Psoas muscle (tissue), 8 donors: ENCODE measurements around the gene BOC. TPM values are rescaled to one million over a fixed set of nuclear protein-coding genes. Genes with fewer than 3 reads are reported as not detected.

Source experiments
- ATAC-seq, 4 donors: fragments of 200-7000 bp; cut with Tn5 transposase; one replicate each; pipeline ENCODE4 v1.9.1; 2020; ENCODE audit warnings: moderate library complexity in 3 of 4, mild to moderate bottlenecking in 2 of 4
- DNase-seq, 2 donors: peaks; one replicate each; pipeline ENCODE4 v3.0.0-alpha.2; 2020
- H3K27ac ChIP-seq: fragments of 200-600 bp; one replicate; pipeline ENCODE4 v1.8.0; 2022
- H3K27me3 ChIP-seq, 3 donors: fragments of 200-600 bp in 1 of 3; one replicate each; pipeline versions ENCODE4 v1.6.1 to v1.8.0; 2013 to 2022; ENCODE audit warnings: low read length in 2 of 3, mild to moderate bottlenecking in 2 of 3, moderate library complexity in 1 of 3; ENCODE audit not compliant: insufficient read depth in 3 of 3
- H3K36me3 ChIP-seq, 2 donors: fragments of 200-600 bp in 1 of 2; one replicate each; pipeline versions ENCODE4 v1.6.1 to v1.8.0; 2013 to 2022; ENCODE audit warnings: low read depth in 1 of 2, mild to moderate bottlenecking in 1 of 2, moderate library complexity in 1 of 2; ENCODE audit not compliant: insufficient read depth in 1 of 2
- H3K4me1 ChIP-seq: fragments of 200-600 bp; one replicate; pipeline ENCODE4 v1.8.0; 2022
- H3K4me3 ChIP-seq: fragments of 200-600 bp; one replicate; pipeline ENCODE4 v1.8.0; 2022; ENCODE audit warnings: mild to moderate bottlenecking
- H3K9me3 ChIP-seq: fragments of 200-600 bp; one replicate; pipeline ENCODE4 v1.8.0; 2022
- CTCF ChIP-seq: fragments of 200-600 bp; IDR thresholded peaks from one replicate; pipeline ENCODE4 v1.8.0; 2022; ENCODE audit warnings: antibody characterized with exemption
- WGBS, 3 donors: extraction: QIAGEN DNeasy Blood & Tissue Kit; methylation state at CpG; one replicate each; pipeline versions ENCODE4 v1.1.6 to v1.1.7; 2013; 5-methylcytosine and 5-hydroxymethylcytosine counted together
- intact Hi-C, 2 donors: fragments of 100-400 bp; cut with DNase I; formaldehyde crosslinking; loops; one replicate each; pipeline versions ENCODE4 v1.11.0 to v1.14.2; 2022
- polyA plus RNA-seq, 3 donors: library from polyadenylated mRNA; stranded (reverse); fragments of 200-250 nt; gene quantifications; one replicate each; pipeline ENCODE4 v1.2.3, GENCODE V29; 2013
- total RNA-seq, 4 donors: library from RNA; stranded (reverse); fragmentation: NEBNext Ultra II Directional in 2 of 4; extraction: Animal tissue kit (Norgen Biotek cat#: 25700) in 2 of 4; gene quantifications; one replicate each; pipeline versions ENCODE4 v1.2.1 to v1.2.4, GENCODE V29; 2021 to 2023
- donor health status: healthy with polysubstance abuse.
- donor health status: DM: no; HTN: no; CAD: no; lungs with moderate emphysema.
- donor health status: Bipolar disorder and iron deficiency.
- donor health status: healthy.
- donor health status: DM: yes; HTN: yes; CAD: no.
- donor health status: DM: no; HTN: no; CAD: no.
- donor health status: DM: no; HTN: no; CAD: no.
- donor health status: DM: yes; HTN: yes; CAD: no.

BOC gene
- total and polyA plus RNA-seq, 7 donors: 1.1 to 15.4 (median 3.8) TPM

GRCh38 chr3:113200946-113201345, 10.4 kb upstream of the BOC start:
- intact Hi-C loops: no loop called here
- H3K4me1 ChIP-seq: no peaks in the 10 kb centered on the region
- ATAC-seq (no peak), DNase-seq (no peak)
- TF ChIP-seq CTCF: no peak
- peaks cover 0 to 4% (median 0%) of the 10 kb centered on the region in 3 donors for H3K27me3 ChIP-seq
- no peaks in the 10 kb centered on the region for H3K9me3 ChIP-seq
- H3K27ac ChIP-seq: no peak overlapping the region
- no peaks in the 10 kb centered on the region for H3K36me3 ChIP-seq
- H3K4me3 ChIP-seq: no peak overlapping the region
- 79 to 84% (median 84%) methylated on average over 1 of the region's 1 CpG for WGBS, 3 donors

GRCh38 chr3:113204371-113204770, 7.0 kb upstream of the BOC start:
- Histone ChIP-seq H3K27me3 (peaks cover 0 to 9% (median 0%) of the 10 kb centered on the region in 3 donors), H3K9me3 (no peaks in the 10 kb centered on the region), H3K27ac (no peak overlapping the region), H3K4me1 (no peaks in the 10 kb centered on the region), H3K4me3 (no peak overlapping the region), H3K36me3 (no peaks in the 10 kb centered on the region)
- ATAC-seq (no peak), DNase-seq (no peak)
- TF ChIP-seq CTCF: no peak
- intact Hi-C loops: no loop called here
- 45 to 61% (median 49%) methylated on average over 6 of the region's 6 CpGs for WGBS, 3 donors

- no peaks in the 10 kb centered on the region for H3K4me1 ChIP-seq
Measured at GRCh38 chr3:113205481-113205880, 5.9 kb upstream of the BOC start.

GRCh38 chr3:113210604-113211329, 590 bp upstream of the BOC start:
- intact Hi-C loops: loop anchor here in 1 of 2 donors (5.0 kb wide), 1 partner anchor 43 kb away; no protein-coding TSS in a partner anchor
- TF ChIP-seq CTCF: no peak
- Histone ChIP-seq H3K27ac (peak overlapping the region; percentile 46), H3K4me3 (peak overlapping the region; percentile 70), H3K36me3 (no peaks in the 10 kb centered on the region), H3K9me3 (no peaks in the 10 kb centered on the region), H3K4me1 (no peaks in the 10 kb centered on the region), H3K27me3 (peaks cover 0 to 52% (median 11%) of the 10 kb centered on the region in 3 donors)
- ATAC-seq (peak in 2 of 4 donors; percentile 15), DNase-seq (no peak)
- 41 to 54% (median 41%) methylated on average over 22 of the region's 22 CpGs for WGBS, 3 donors

More at GRCh38 chr3:113205481-113205880, 5.9 kb upstream of the BOC start:
- no peak overlapping the region for H3K27ac ChIP-seq
- H3K36me3 ChIP-seq: no peaks in the 10 kb centered on the region
- WGBS, 3 donors: 80 to 86% (median 83%) methylated on average over 2 of the region's 2 CpGs
- no peak overlapping the region for H3K4me3 ChIP-seq
- intact Hi-C loops: no loop called here
- H3K9me3 ChIP-seq: no peaks in the 10 kb centered on the region
- TF ChIP-seq CTCF: no peak
- DNase-seq: no peak
- no peak for ATAC-seq
- H3K27me3 ChIP-seq: peaks cover 0 to 9% (median 0%) of the 10 kb centered on the region in 3 donors
